PC-3 (cell line): Measurements from ENCODE around the gene PGA3.

Experiments
- CTCF ChIP-seq: fragments of 300-600 bp; sonication (generic); conservative IDR thresholded peaks from 2 replicates; pipeline ENCODE4 v1.5.1; 2017; ENCODE audit warnings: antibody characterized with exemption, low read depth, mild to moderate bottlenecking, low read length
- EZH2 ChIP-seq: fragments of 300-600 bp; sonication (generic); IDR thresholded peaks from one replicate; pipeline ENCODE4 v1.6.1; 2017; ENCODE audit warnings: antibody characterized with exemption, mild to moderate bottlenecking, low read length; ENCODE audit not compliant: unreplicated experiment
- EZH2phosphoT487 ChIP-seq: fragments of 300-600 bp; sonication (generic); IDR thresholded peaks from 2 replicates; pipeline ENCODE4 v1.6.1; 2018; ENCODE audit warnings: mild to moderate bottlenecking, antibody characterized with exemption, low read length, borderline replicate concordance

GRCh38 chr11:61198948-61199523 is 4.3 kb upstream of the PGA3 start:
- no peak for TF ChIP-seq CTCF
- no peak for TF ChIP-seq EZH2
- no peak for TF ChIP-seq EZH2phosphoT487
